ENCODE data around the gene SGSM2. TPM values are rescaled to one million over a fixed set of nuclear protein-coding genes. Genes with fewer than 3 reads are reported as not detected.

The SGSM2 gene
- total and polyA plus RNA-seq, 2 of the 8 experiments (the other 6 are each of a cell fraction or from before 2014, with no cell fraction given) = 44.5 to 77.7 TPM

DNA sequence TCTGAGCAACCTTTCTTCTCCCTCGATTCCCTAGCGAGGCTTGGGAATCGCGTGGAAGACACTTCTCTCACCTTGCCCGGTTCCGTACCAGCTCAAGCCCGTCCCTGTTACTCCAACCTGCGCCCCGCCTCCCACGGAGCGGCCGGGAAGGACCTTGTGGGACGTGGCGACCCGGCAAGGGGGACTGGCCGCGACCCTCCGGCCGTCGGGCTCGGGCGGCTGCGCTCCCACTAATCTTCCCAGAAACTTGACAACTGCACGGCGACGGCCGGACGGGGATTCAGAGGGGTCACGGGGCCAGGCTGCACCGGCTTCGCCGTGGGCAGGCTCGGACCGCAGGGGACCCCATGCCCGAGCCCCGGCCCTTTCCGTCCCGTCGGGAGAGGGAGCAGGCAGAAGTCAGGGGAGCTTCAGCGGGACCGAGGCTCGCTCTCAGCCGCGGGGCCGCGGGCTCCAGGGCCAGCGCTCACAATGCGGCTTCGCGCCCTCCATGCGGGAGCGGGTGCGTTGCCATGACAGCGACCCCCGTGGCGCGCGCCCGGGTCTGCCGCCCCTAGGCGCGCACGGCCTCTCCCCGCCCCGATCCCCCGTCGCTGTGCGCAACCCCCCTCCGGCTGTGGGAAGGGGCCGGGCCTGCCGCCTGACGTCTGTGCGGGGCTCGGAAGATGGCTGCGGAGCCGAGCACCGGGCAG is at the start of gene SGSM2 (continued):
- no peak for TF ChIP-seq BRCA1 (IDR thresholded peaks at IDR 0.05; ENCODE audit: low read depth, low read length)
- TF ChIP-seq TCF12 (IDR thresholded peaks at IDR 0.05; ENCODE audit: low read depth, low read length) = no peak
- TF ChIP-seq GTF2F1 (IDR thresholded peaks at IDR 0.05; ENCODE audit: borderline replicate concordance, low read depth, low read length) = no peak
- TF ChIP-seq, protein P1, sequence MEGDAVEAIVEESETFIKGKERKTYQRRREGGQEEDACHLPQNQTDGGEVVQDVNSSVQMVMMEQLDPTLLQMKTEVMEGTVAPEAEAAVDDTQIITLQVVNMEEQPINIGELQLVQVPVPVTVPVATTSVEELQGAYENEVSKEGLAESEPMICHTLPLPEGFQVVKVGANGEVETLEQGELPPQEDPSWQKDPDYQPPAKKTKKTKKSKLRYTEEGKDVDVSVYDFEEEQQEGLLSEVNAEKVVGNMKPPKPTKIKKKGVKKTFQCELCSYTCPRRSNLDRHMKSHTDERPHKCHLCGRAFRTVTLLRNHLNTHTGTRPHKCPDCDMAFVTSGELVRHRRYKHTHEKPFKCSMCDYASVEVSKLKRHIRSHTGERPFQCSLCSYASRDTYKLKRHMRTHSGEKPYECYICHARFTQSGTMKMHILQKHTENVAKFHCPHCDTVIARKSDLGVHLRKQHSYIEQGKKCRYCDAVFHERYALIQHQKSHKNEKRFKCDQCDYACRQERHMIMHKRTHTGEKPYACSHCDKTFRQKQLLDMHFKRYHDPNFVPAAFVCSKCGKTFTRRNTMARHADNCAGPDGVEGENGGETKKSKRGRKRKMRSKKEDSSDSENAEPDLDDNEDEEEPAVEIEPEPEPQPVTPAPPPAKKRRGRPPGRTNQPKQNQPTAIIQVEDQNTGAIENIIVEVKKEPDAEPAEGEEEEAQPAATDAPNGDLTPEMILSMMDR (IDR thresholded peaks at IDR 0.05; ENCODE audit: control extremely low read depth in 1 of 3, insufficient read depth in 1 of 3, low read depth in 1 of 3, low read length in 3 of 3) = no peak; a peak in 1 of 4 replicates
- no peak for TF ChIP-seq TAF1 (IDR thresholded peaks at IDR 0.05; ENCODE audit: low read depth, low read length)
- TF ChIP-seq NANOG (IDR thresholded peaks at IDR 0.05; ENCODE audit: insufficient read depth, low read depth, low read length, poor library complexity, severe bottlenecking) = no peak
- no peak for TF ChIP-seq CEBPB (IDR thresholded peaks at IDR 0.05; ENCODE audit: low read depth, low read length)
- no peak for TF ChIP-seq RXRA (IDR thresholded peaks at IDR 0.05; ENCODE audit: insufficient read depth, low read depth, low read length)
- TF ChIP-seq TEAD4 (IDR thresholded peaks at IDR 0.05; ENCODE audit: low read depth, low read length) = no peak
- TF ChIP-seq SIN3A (conservative IDR thresholded peaks at IDR 0.05 in 1 of 2, IDR thresholded peaks at IDR 0.05 in 1 of 2; ENCODE audit: low read depth in 1 of 2, low read length in 2 of 2) = peak in 1 of 2 experiments; percentile 29; a peak in 1 of 4 replicates
- no peak for TF ChIP-seq EGR1 (IDR thresholded peaks at IDR 0.05; ENCODE audit: borderline replicate concordance, low read depth, low read length)
- TF ChIP-seq FOSL1 (IDR thresholded peaks at IDR 0.05; ENCODE audit: insufficient read depth, low read depth, low read length) = no peak
- TF ChIP-seq, protein P2, sequence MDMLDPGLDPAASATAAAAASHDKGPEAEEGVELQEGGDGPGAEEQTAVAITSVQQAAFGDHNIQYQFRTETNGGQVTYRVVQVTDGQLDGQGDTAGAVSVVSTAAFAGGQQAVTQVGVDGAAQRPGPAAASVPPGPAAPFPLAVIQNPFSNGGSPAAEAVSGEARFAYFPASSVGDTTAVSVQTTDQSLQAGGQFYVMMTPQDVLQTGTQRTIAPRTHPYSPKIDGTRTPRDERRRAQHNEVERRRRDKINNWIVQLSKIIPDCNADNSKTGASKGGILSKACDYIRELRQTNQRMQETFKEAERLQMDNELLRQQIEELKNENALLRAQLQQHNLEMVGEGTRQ (IDR thresholded peaks at IDR 0.05; ENCODE audit: low read length) = no peak
- TF ChIP-seq TBP (IDR thresholded peaks at IDR 0.05; ENCODE audit: low read depth, low read length) = no peak
- TF ChIP-seq RAD21 (IDR thresholded peaks at IDR 0.05 in 1 of 2, conservative IDR thresholded peaks at IDR 0.05 in 1 of 2; ENCODE audit: low read depth in 2 of 2, low read length in 2 of 2) = no peak
- no peak; the same call in 1 of the 2 replicates for TF ChIP-seq RBBP5 (IDR thresholded peaks at IDR 0.05; ENCODE audit: borderline replicate concordance, low read depth, low read length)
- TF ChIP-seq SRF (IDR thresholded peaks at IDR 0.05; ENCODE audit: low read depth, low read length) = no peak
- no peak for TF ChIP-seq TAF7 (optimal IDR thresholded peaks at IDR 0.05; ENCODE audit: borderline replicate concordance, low read depth, low read length)
- no peak for TF ChIP-seq SP2 (IDR thresholded peaks at IDR 0.05; ENCODE audit: low read length)
- TF ChIP-seq CHD1 (IDR thresholded peaks at IDR 0.05; ENCODE audit: low read depth, low read length) = no peak
- no peak for TF ChIP-seq ZNF274 (IDR thresholded peaks at IDR 0.05; ENCODE audit: borderline replicate concordance, extremely low read depth, low read length)

Measured in H1 (cell line).